ENCODE measurements around the gene ABCG8.

Gene ABCG8

DNA sequence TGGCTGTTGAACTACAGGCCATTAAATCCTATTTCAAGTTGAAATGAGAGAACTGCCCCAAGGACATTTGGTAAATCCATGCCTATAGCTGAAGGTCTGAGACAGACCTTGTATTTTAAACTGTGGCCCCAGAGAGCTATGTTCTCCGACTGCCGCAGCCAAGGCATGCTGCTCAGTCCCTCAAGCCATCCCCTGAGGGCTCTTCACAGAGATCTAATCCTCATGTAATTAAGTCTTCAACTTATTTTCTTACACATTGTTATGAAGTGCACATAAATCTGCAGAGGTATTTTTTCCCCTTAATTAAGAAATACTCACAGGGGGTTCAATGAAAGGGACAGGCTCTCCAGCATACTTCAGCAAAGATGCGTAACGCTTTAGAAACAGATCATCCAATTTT is 50.6 kb downstream of the ABCG8 start:
- TF ChIP-seq, protein P1, sequence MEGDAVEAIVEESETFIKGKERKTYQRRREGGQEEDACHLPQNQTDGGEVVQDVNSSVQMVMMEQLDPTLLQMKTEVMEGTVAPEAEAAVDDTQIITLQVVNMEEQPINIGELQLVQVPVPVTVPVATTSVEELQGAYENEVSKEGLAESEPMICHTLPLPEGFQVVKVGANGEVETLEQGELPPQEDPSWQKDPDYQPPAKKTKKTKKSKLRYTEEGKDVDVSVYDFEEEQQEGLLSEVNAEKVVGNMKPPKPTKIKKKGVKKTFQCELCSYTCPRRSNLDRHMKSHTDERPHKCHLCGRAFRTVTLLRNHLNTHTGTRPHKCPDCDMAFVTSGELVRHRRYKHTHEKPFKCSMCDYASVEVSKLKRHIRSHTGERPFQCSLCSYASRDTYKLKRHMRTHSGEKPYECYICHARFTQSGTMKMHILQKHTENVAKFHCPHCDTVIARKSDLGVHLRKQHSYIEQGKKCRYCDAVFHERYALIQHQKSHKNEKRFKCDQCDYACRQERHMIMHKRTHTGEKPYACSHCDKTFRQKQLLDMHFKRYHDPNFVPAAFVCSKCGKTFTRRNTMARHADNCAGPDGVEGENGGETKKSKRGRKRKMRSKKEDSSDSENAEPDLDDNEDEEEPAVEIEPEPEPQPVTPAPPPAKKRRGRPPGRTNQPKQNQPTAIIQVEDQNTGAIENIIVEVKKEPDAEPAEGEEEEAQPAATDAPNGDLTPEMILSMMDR (IDR thresholded peaks at IDR 0.05; ENCODE audit: control extremely low read depth, extremely low read depth, low read depth, missing control alignments), result no peak
- POLR2A ChIA-PET, result no interaction called here

DNA sequence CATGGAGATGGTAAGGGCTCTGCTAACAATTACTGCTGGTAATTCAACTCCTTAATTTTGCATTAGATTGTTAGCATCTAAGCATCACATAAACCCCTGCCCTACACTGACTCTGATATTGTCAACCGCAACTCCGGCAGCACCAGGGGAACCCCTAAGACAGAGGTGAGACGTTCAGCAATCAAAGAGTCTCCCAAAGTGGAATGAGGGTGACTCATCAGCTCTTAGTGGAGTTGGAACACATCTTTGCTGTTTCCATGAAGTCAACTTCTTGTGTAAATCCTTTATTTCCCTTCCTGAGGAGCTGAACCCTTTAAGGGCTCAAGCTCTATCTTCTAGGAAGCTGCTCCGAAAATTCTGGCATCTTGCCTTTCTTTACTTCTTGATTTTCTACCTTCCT is 52.1 kb downstream of the ABCG8 start:
- no peak for DNase-seq (ENCODE audit: extremely low spot score)
- TF ChIP-seq, protein P1 (IDR thresholded peaks at IDR 0.05; ENCODE audit: control extremely low read depth, extremely low read depth, low read depth, missing control alignments), result no peak
- ChIA-PET POLR2A (no interaction called here), CTCF (interaction anchor here (2.3 kb wide), 1 partner anchor 13 kb away, joined by 10 read pairs; no protein-coding TSS in a partner anchor)

More for the DNA sequence above, 50.6 kb downstream of the ABCG8 start:
- CTCF ChIA-PET, result interaction anchor here (2.1 kb wide), 1 partner anchor 12 kb away, joined by 7 read pairs; no protein-coding TSS in a partner anchor
- DNase-seq (ENCODE audit: extremely low spot score), result no peak

DNA sequence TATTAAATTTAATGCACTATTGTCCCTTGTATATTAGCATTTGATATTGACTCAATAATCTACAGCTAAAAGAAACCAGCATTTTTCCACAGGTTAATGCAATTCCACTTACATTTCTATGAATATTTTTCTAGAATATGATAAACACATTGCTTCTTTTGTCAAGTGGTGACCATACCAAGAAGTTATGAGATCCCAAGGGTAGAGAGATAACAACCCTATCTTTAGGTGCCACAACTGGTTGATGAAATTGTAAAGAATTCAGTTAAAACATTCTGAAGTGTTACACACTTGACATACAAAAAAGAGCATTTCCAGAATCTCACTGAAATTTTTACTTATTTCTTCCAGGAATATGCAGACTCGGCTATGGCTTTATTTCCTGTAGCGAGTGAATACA is 56.0 kb downstream of the ABCG8 start:
- POLR2A ChIA-PET, result no interaction called here
- TF ChIP-seq, protein P1 (IDR thresholded peaks at IDR 0.05; ENCODE audit: control extremely low read depth, extremely low read depth, low read depth, missing control alignments), result no peak

DNA sequence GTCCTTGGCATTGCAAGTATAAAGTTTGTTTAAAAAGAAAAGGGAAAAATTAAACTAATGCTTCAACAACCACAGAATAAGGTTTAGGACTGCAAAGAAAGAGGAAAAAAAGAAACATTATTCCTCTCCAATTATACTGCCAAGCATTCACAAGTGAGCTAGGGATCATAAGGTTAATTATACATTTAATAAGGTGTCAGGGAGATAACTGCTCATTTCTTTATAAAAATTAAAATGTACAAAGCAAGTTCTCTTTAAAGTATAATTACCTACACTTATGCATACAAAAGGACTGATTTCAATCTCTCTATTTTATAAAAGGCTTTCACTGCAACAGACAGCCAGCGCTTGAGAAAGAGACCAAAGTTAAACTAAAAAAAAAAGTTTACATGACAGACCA is 58.1 kb downstream of the ABCG8 start:
- TF ChIP-seq, protein P1 (IDR thresholded peaks at IDR 0.05; ENCODE audit: control extremely low read depth, extremely low read depth, low read depth, missing control alignments), result no peak
- DNase-seq (ENCODE audit: extremely low spot score), result no peak
- ChIA-PET POLR2A (no interaction called here), CTCF (interaction anchor here (0.6 to 1.7 kb wide), 2 partner anchors 9 to 12 kb away, joined by 3 to 4 read pairs; no protein-coding TSS in a partner anchor)

More for the DNA sequence above, 56.0 kb downstream of the ABCG8 start:
- no peak for DNase-seq (ENCODE audit: extremely low spot score)
- CTCF ChIA-PET, result interaction anchor here (3.1 kb wide), 1 partner anchor 12 kb away, joined by 12 read pairs; no protein-coding TSS in a partner anchor

DNA sequence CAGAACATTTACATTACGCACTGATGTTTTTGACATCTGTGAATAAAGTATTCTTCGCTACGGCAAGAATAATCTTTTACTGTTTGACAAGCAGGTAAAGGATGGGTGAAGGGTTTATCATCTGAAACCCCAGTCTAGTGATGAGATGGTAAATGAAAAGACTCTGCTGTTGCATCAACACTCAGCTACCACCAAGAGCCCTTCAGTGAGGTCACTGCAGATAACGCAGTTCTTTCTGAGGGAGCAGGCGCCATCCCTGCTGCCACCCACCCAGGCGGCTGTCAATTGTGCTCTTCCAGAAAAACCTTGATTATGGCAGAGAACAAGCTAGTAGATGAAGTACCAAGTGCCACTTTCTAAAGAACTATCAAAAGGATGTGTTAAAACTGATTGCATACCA is 58.7 kb downstream of the ABCG8 start:
- DNase-seq (ENCODE audit: extremely low spot score), result no peak
- CTCF ChIA-PET, result interaction anchor here (0.6 to 1.7 kb wide), 2 partner anchors 10 to 12 kb away, joined by 3 to 4 read pairs; no protein-coding TSS in a partner anchor
- POLR2A ChIA-PET, result no interaction called here
- TF ChIP-seq, protein P1 (IDR thresholded peaks at IDR 0.05; ENCODE audit: control extremely low read depth, extremely low read depth, low read depth, missing control alignments), result no peak

DNA sequence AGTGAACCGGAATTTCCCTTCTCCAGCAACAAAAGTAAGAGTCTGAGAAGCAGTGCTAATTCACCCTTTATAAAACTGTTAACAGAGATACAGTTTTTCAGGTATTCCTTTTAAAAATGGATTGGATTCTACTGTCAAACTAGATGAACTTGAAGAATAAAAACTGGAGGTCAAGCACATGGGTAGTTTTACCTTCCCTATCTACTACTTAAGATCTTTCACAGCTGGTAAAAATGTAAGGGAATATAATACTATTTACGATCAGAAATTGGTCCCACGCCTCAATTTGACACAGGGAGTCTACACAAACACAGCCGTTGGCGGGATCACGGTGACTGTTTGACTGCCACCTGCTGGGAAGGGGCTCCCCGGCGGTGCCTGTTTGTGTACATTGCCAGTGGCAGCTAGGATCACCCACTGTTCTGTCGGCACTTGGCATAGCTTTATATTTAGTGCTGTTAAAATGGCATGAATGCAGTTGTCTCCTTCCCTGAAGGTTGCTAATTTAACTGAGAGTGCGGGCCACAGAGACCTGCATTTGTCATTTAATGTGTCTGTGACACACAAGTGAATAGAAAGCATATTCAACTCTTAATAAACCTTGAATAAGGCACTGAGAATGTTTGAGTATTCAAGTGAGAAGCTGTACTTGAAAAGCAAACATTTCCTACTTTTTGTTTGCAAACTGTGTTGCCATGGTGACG is 59.5 kb downstream of the ABCG8 start:
- DNase-seq (ENCODE audit: extremely low spot score), result no peak

More for the DNA sequence above, 59.5 kb downstream of the ABCG8 start:
- ChIA-PET CTCF (interaction anchor here (0.8 to 1.7 kb wide), 3 partner anchors 10 to 27 kb away, joined by 3 to 4 read pairs (median 4); no protein-coding TSS in a partner anchor), POLR2A (no interaction called here)
- TF ChIP-seq, protein P1 (IDR thresholded peaks at IDR 0.05; ENCODE audit: control extremely low read depth, extremely low read depth, low read depth, missing control alignments), result no peak
